Measurements from ENCODE around the gene PCAT6. TPM values are rescaled to one million over a fixed set of nuclear protein-coding genes. Genes with fewer than 3 reads are reported as not detected.

The PCAT6 gene
- total RNA-seq, 1 experiment from 2014 or later: 4.8 TPM

DNA sequence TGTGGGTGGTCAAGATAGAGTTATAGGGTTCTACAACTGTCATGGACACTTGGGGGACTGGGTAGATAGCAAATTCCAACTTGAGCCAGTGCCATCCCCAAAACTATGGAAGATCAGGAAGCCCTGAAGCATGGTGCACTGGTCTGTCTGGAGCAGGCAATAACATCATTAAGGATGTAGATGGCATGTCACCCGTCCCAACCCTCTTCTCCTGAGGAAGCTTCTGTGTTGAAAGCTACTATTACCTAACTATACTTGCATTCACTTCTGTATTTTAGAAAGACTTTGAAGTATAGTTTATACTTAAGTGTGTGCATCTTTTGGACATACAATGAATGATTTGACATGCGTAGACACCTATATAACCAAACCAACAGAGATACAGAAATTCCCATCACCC, 45.3 kb downstream of the PCAT6 start:
- Mint-ChIP-seq H3K27me3 (ENCODE audit: low read depth) (no peaks in the 10 kb centered on the region), H3K4me3 (no peak overlapping the region), H3K36me3 (ENCODE audit: insufficient read depth in 1 of 3, low read depth in 3 of 3) (peaks cover 18 to 64% (median 46%) of the 10 kb centered on the region in 3 experiments; a peak in 6 of 7 replicates), H3K4me1 (peaks cover 5 to 10% of the 10 kb centered on the region in 2 experiments), H3K9me3 (no peaks in the 10 kb centered on the region), H3K27ac (no peak overlapping the region)
- no peak overlapping the region for H2BK120ac ChIP-seq (ENCODE audit: low read depth, low read length, poor library complexity, severe bottlenecking)
- H2BK5ac ChIP-seq (ENCODE audit: insufficient read length, low read length): no peak overlapping the region
- H3K4me1 ChIP-seq (ENCODE audit: insufficient read depth, low read length): 0 out of 2 replicates have a peak, but pooled peaks cover 2% of the 10 kb centered on the region
- no peaks in the 10 kb centered on the region for H3K9me3 ChIP-seq (ENCODE audit: control insufficient read depth, low read depth, low read length)
- H3K4me2 ChIP-seq (ENCODE audit: insufficient read depth, insufficient read length, low read length): no peak overlapping the region
- no peak overlapping the region for H3K14ac ChIP-seq (ENCODE audit: insufficient read depth, low read length)
- H2BK12ac ChIP-seq (ENCODE audit: insufficient read length, low read depth, low read length): no peak overlapping the region
- H2BK15ac ChIP-seq (ENCODE audit: low read depth, low read length): no peak overlapping the region
- H3K18ac ChIP-seq (ENCODE audit: insufficient read length, low read depth, low read length): no peak overlapping the region
- WGBS (ENCODE audit: extremely low coverage, insufficient read length, low lambda C conversion rate): no CpG with 5 or more reads among the region's 2 CpGs
- H3K56ac ChIP-seq (ENCODE audit: insufficient read length, low read depth, low read length): no peak overlapping the region
- H4K91ac ChIP-seq (ENCODE audit: insufficient read length, low read depth, low read length): no peak overlapping the region
- no peaks in the 10 kb centered on the region for H3K27me3 ChIP-seq (ENCODE audit: insufficient read depth, low read length)
- no peak overlapping the region for H3K4ac ChIP-seq (ENCODE audit: low read depth, low read length)
- H4K8ac ChIP-seq (replicated peaks; ENCODE audit: insufficient read length, low read depth, low read length): no peak overlapping the region
- no peak overlapping the region for H2BK20ac ChIP-seq (ENCODE audit: low read depth, low read length, poor library complexity, severe bottlenecking)
- H3K79me2 ChIP-seq (ENCODE audit: insufficient read depth, low read length): peaks cover 3% of the 10 kb centered on the region; the same call in 1 of the 2 replicates
- H2AK5ac ChIP-seq (ENCODE audit: insufficient read length, low read length): no peak overlapping the region
- peaks cover 4% of the 10 kb centered on the region for H3K23me2 ChIP-seq (ENCODE audit: insufficient read length, low read depth, low read length, poor library complexity, severe bottlenecking)
- no peak overlapping the region for H3K23ac ChIP-seq (ENCODE audit: insufficient read length, low read depth, low read length)
- no peak overlapping the region for H4K5ac ChIP-seq (ENCODE audit: insufficient read length, low read depth, low read length)
- H3K9ac ChIP-seq (ENCODE audit: extremely low read depth, insufficient read length, low read length): no peak overlapping the region
- H3K79me1 ChIP-seq (ENCODE audit: insufficient read depth, low read depth, low read length, poor library complexity, severe bottlenecking): peaks cover 11% of the 10 kb centered on the region
- no peak overlapping the region for H3K27ac ChIP-seq (ENCODE audit: insufficient read length, low read depth, low read length)
- TF ChIP-seq, protein P1, sequence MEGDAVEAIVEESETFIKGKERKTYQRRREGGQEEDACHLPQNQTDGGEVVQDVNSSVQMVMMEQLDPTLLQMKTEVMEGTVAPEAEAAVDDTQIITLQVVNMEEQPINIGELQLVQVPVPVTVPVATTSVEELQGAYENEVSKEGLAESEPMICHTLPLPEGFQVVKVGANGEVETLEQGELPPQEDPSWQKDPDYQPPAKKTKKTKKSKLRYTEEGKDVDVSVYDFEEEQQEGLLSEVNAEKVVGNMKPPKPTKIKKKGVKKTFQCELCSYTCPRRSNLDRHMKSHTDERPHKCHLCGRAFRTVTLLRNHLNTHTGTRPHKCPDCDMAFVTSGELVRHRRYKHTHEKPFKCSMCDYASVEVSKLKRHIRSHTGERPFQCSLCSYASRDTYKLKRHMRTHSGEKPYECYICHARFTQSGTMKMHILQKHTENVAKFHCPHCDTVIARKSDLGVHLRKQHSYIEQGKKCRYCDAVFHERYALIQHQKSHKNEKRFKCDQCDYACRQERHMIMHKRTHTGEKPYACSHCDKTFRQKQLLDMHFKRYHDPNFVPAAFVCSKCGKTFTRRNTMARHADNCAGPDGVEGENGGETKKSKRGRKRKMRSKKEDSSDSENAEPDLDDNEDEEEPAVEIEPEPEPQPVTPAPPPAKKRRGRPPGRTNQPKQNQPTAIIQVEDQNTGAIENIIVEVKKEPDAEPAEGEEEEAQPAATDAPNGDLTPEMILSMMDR (conservative IDR thresholded peaks at IDR 0.05): no peak
- H2AFZ ChIP-seq (ENCODE audit: low read length): no peak overlapping the region
- DNase-seq: no peak
- H3T11ph ChIP-seq (ENCODE audit: low read length): no peak overlapping the region
- no peaks in the 10 kb centered on the region for H4K20me1 ChIP-seq (ENCODE audit: control insufficient read depth, insufficient read depth, insufficient read length)
